Measurements from ENCODE around the gene TSHZ3. TPM values are rescaled to one million over a fixed set of nuclear protein-coding genes. Genes with fewer than 3 reads are reported as not detected.

The TSHZ3 gene
- total RNA-seq, 1 experiment from 2014 or later, result not detected

GRCh38 chr19:31377736-31378135, 28.5 kb upstream of the TSHZ3 start:
- no peaks in the 10 kb centered on the region for H3K36me3 Mint-ChIP-seq (ENCODE audit: insufficient read depth, unreplicated experiment)
- peaks cover 23% of the 10 kb centered on the region for H3K9me3 Mint-ChIP-seq (ENCODE audit: unreplicated experiment)
- H3K27me3 Mint-ChIP-seq (ENCODE audit: insufficient read depth, unreplicated experiment), result no peaks in the 10 kb centered on the region
- ChIA-PET CTCF (no interaction called here), POLR2A (no interaction called here)
- no peak overlapping the region for H3K4me3 Mint-ChIP-seq (ENCODE audit: unreplicated experiment)
- H3K4me1 Mint-ChIP-seq (ENCODE audit: insufficient read depth, unreplicated experiment), result no peaks in the 10 kb centered on the region
- no TSS peak for BruUV-seq (replicated peaks)
- no peak overlapping the region for H3K27ac Mint-ChIP-seq (ENCODE audit: low read depth, unreplicated experiment)
- intact Hi-C loops (cut with micrococcal nuclease), result no loop called here
- DNase-seq (ENCODE audit: unreplicated experiment), result no peak
- no peak for TF ChIP-seq CTCF (IDR thresholded peaks at IDR 0.05; ENCODE audit: unreplicated experiment)

DNA sequence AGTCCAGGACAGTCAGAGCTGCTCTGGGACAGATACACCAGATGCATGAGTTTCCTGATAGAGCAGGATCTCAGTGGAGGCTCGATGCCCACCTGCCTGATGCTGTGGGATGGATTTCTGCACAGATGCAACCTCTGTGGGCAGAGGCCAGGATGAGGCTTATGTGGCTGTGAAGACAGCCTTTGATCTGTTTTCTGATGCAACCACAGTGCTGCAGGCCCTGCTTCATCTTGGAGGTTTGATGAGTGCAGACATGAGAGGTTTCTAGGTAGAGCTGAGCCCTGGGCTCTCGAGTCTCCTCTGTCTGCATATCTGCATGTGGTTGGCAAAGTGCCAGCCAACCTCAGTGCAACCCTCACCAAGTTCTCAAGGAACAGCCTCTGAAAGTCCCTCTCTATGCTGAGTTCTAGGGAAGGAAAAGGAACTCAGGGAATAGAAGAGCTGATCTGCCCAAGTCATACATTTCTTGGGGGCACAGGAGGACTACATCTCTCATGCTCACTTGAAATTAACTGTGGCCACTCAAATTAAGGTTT, 23.1 kb upstream of the TSHZ3 start:
- ChIA-PET CTCF (interaction anchor here (0.7 kb wide), 2 partner anchors 698 to 1599 kb away, joined by 3 to 4 read pairs; no protein-coding TSS in a partner anchor), POLR2A (no interaction called here)
- no peak for TF ChIP-seq CTCF (IDR thresholded peaks at IDR 0.05; ENCODE audit: unreplicated experiment)
- no peak for DNase-seq (ENCODE audit: unreplicated experiment)
- BruUV-seq (replicated peaks), result no TSS peak
- no peaks in the 10 kb centered on the region for H3K27me3 Mint-ChIP-seq (ENCODE audit: insufficient read depth, unreplicated experiment)
- intact Hi-C loops (cut with micrococcal nuclease), result no loop called here
- no peak overlapping the region for H3K27ac Mint-ChIP-seq (ENCODE audit: low read depth, unreplicated experiment)
- H3K36me3 Mint-ChIP-seq (ENCODE audit: insufficient read depth, unreplicated experiment), result no peaks in the 10 kb centered on the region
- H3K9me3 Mint-ChIP-seq (ENCODE audit: unreplicated experiment), result peaks cover 38% of the 10 kb centered on the region
- H3K4me1 Mint-ChIP-seq (ENCODE audit: insufficient read depth, unreplicated experiment), result no peaks in the 10 kb centered on the region
- no peak overlapping the region for H3K4me3 Mint-ChIP-seq (ENCODE audit: unreplicated experiment)

DNA sequence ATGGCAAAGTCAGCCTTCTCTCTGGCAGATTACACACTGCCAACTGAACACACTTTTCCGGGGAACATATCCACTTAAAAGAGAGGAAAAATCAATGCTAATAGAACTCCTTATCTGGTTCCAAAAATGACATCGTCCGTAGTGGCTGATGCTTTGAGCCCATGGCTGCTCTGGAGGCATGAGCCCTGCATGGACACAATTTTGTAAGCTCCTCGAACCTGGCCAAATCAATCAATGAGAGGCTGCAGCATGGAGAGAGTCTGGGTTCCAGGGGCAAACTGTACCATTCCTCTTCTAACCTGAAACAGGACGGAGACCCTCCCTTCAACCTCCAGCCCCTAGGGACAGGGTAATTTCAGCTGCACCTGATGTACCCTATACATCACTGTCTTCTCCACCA, 21.0 kb upstream of the TSHZ3 start:
- H3K27ac Mint-ChIP-seq (ENCODE audit: low read depth, unreplicated experiment), result no peak overlapping the region
- no peak for DNase-seq (ENCODE audit: unreplicated experiment)
- H3K4me1 Mint-ChIP-seq (ENCODE audit: insufficient read depth, unreplicated experiment), result no peaks in the 10 kb centered on the region
- TF ChIP-seq CTCF (IDR thresholded peaks at IDR 0.05; ENCODE audit: unreplicated experiment), result no peak
- no TSS peak for BruUV-seq (replicated peaks)
- intact Hi-C loops (cut with micrococcal nuclease), result no loop called here
- no peak overlapping the region for H3K4me3 Mint-ChIP-seq (ENCODE audit: unreplicated experiment)
- no peaks in the 10 kb centered on the region for H3K27me3 Mint-ChIP-seq (ENCODE audit: insufficient read depth, unreplicated experiment)
- POLR2A ChIA-PET, result no interaction called here
- CTCF ChIA-PET, result no interaction called here
- H3K36me3 Mint-ChIP-seq (ENCODE audit: insufficient read depth, unreplicated experiment), result no peaks in the 10 kb centered on the region
- peaks cover 52% of the 10 kb centered on the region for H3K9me3 Mint-ChIP-seq (ENCODE audit: unreplicated experiment)

GRCh38 chr19:31364963-31365362, 15.7 kb upstream of the TSHZ3 start:
- Mint-ChIP-seq H3K27ac (ENCODE audit: low read depth, unreplicated experiment) (no peak overlapping the region), H3K9me3 (ENCODE audit: unreplicated experiment) (peaks cover 42% of the 10 kb centered on the region), H3K36me3 (ENCODE audit: insufficient read depth, unreplicated experiment) (no peaks in the 10 kb centered on the region), H3K4me3 (ENCODE audit: unreplicated experiment) (no peak overlapping the region), H3K27me3 (ENCODE audit: insufficient read depth, unreplicated experiment) (no peaks in the 10 kb centered on the region), H3K4me1 (ENCODE audit: insufficient read depth, unreplicated experiment) (no peaks in the 10 kb centered on the region)
- no peak for TF ChIP-seq CTCF (IDR thresholded peaks at IDR 0.05; ENCODE audit: unreplicated experiment)
- BruUV-seq (replicated peaks), result no TSS peak
- DNase-seq (ENCODE audit: unreplicated experiment), result no peak
- POLR2A ChIA-PET, result no interaction called here
- CTCF ChIA-PET, result interaction anchor here (0.6 kb wide), 1 partner anchor 1619 kb away, joined by 4 read pairs; no protein-coding TSS in a partner anchor
- intact Hi-C loops (cut with micrococcal nuclease), result no loop called here

Data from MCF 10A (cell line).